Stimulated activated CD8-positive, alpha-beta memory T cell treated with anti-CD3 and anti-CD28 coated beads, Interleukin-2, amount 100 ng/mL, for 48 hours (primary cell): ENCODE results near the gene COL25A1.
"Not testable (repeated sequence)": the region's sequence is repeated elsewhere in the genome, so short reads cannot be mapped to it uniquely, and the experiment has no call there.

Experiments
- DNase-seq, 2 donors: peaks; one replicate each; pipeline ENCODE4 v3.0.0-alpha.2; 2020; ENCODE audit warnings: low read depth in 2 of 2

COL25A1 gene

GRCh38 chr4:108954880-108955279 lies 347.6 kb downstream of the COL25A1 start:
- no peak for DNase-seq

GRCh38 chr4:108953941-108954340 lies 348.5 kb downstream of the COL25A1 start:
- DNase-seq = no peak

- no peak for DNase-seq
Observed at GRCh38 chr4:108950158-108950915, 352.1 kb downstream of the COL25A1 start.

- no peak for DNase-seq
Observed at GRCh38 chr4:108947526-108947925, 354.9 kb downstream of the COL25A1 start.

GRCh38 chr4:108946237-108946636 lies 356.2 kb downstream of the COL25A1 start:
- DNase-seq = no peak

GRCh38 chr4:108943976-108944591 lies 358.4 kb downstream of the COL25A1 start:
- DNase-seq = no peak

GRCh38 chr4:108943371-108943770 lies 359.1 kb downstream of the COL25A1 start:
- DNase-seq = no peak

- DNase-seq = no peak
Observed at GRCh38 chr4:108941904-108942430, 360.5 kb downstream of the COL25A1 start.

GRCh38 chr4:108940634-108941033 lies 361.8 kb downstream of the COL25A1 start:
- no peak for DNase-seq

- no peak for DNase-seq
Observed at GRCh38 chr4:108940149-108940548, 362.3 kb downstream of the COL25A1 start.

GRCh38 chr4:108937066-108937465 lies 365.4 kb downstream of the COL25A1 start:
- DNase-seq = no peak

- DNase-seq = not testable (repeated sequence)
Observed at GRCh38 chr4:108933925-108934324, 368.5 kb downstream of the COL25A1 start.

- no peak for DNase-seq
Observed at GRCh38 chr4:108933046-108933445, 369.4 kb downstream of the COL25A1 start.

- DNase-seq = no peak
Observed at GRCh38 chr4:108931926-108932325, 370.5 kb downstream of the COL25A1 start.

GRCh38 chr4:108930186-108930585 lies 372.3 kb downstream of the COL25A1 start:
- no peak for DNase-seq

- no peak for DNase-seq
Observed at GRCh38 chr4:108926781-108927180, 375.7 kb downstream of the COL25A1 start.

GRCh38 chr4:108926061-108926460 lies 376.4 kb downstream of the COL25A1 start:
- DNase-seq = no peak

- DNase-seq = no peak
Observed at GRCh38 chr4:108922191-108922590, 380.3 kb downstream of the COL25A1 start.

- no peak for DNase-seq
Observed at GRCh38 chr4:108920395-108921087, 381.9 kb downstream of the COL25A1 start.

- no peak for DNase-seq
Observed at GRCh38 chr4:108919226-108919893, 383.1 kb downstream of the COL25A1 start.

- DNase-seq = no peak
Observed at GRCh38 chr4:108917255-108917654, 385.2 kb downstream of the COL25A1 start.

GRCh38 chr4:108916638-108917037 lies 385.8 kb downstream of the COL25A1 start:
- DNase-seq = no peak
